AG20443 (cell line): ENCODE measurements around the gene UIMC1.
A peak's percentile ranks its signal among the peaks of the same experiment; 100 is the strongest.

ENCODE experiments used
- DNase-seq: peaks from one replicate; pipeline ENCODE4 v3.0.0; 2012; ENCODE audit warnings: low spot score, mixed read lengths

UIMC1 gene

GRCh38 chr5:176870110-176870591 lies 136.4 kb downstream of the UIMC1 start:
- peak; percentile 84 for DNase-seq

- no peak for DNase-seq
These were observed 137.0 kb downstream of the UIMC1 start for GRCh38 chr5:176869501-176870109.

GRCh38 chr5:176868731-176869130 lies 137.8 kb downstream of the UIMC1 start:
- no peak for DNase-seq

GRCh38 chr5:176868126-176868525 lies 138.5 kb downstream of the UIMC1 start:
- DNase-seq, result no peak

- no peak for DNase-seq
These were observed 139.8 kb downstream of the UIMC1 start for GRCh38 chr5:176866707-176867310.

- DNase-seq, result no peak
These were observed 140.6 kb downstream of the UIMC1 start for GRCh38 chr5:176865964-176866363.

- no peak for DNase-seq
These were observed 141.8 kb downstream of the UIMC1 start for GRCh38 chr5:176864755-176865154.

- no peak for DNase-seq
These were observed 142.8 kb downstream of the UIMC1 start for GRCh38 chr5:176863765-176864098.

- DNase-seq, result no peak
These were observed 143.4 kb downstream of the UIMC1 start for GRCh38 chr5:176863041-176863764.

GRCh38 chr5:176862330-176862995 lies 144.1 kb downstream of the UIMC1 start:
- DNase-seq, result no peak

- DNase-seq, result no peak
These were observed 145.3 kb downstream of the UIMC1 start for GRCh38 chr5:176861276-176861675.

- DNase-seq, result no peak
These were observed 146.2 kb downstream of the UIMC1 start for GRCh38 chr5:176860381-176860780.

- no peak for DNase-seq
These were observed 146.7 kb downstream of the UIMC1 start for GRCh38 chr5:176859916-176860315.

GRCh38 chr5:176857894-176858273 lies 148.7 kb downstream of the UIMC1 start:
- DNase-seq, result no peak

- DNase-seq, result no peak
These were observed 149.2 kb downstream of the UIMC1 start for GRCh38 chr5:176857216-176857893.

GRCh38 chr5:176856746-176857145 lies 149.8 kb downstream of the UIMC1 start:
- no peak for DNase-seq

GRCh38 chr5:176855598-176855997 lies 151.0 kb downstream of the UIMC1 start:
- DNase-seq, result no peak
